ENCODE results near the gene PAX5. TPM values are rescaled to one million over a fixed set of nuclear protein-coding genes. Genes with fewer than 3 reads are reported as not detected.

Gene PAX5
- total RNA-seq, 4 donors from 2014 or later = 0.95 to 61.9 (median 3.6) TPM; not detected in 1

DNA sequence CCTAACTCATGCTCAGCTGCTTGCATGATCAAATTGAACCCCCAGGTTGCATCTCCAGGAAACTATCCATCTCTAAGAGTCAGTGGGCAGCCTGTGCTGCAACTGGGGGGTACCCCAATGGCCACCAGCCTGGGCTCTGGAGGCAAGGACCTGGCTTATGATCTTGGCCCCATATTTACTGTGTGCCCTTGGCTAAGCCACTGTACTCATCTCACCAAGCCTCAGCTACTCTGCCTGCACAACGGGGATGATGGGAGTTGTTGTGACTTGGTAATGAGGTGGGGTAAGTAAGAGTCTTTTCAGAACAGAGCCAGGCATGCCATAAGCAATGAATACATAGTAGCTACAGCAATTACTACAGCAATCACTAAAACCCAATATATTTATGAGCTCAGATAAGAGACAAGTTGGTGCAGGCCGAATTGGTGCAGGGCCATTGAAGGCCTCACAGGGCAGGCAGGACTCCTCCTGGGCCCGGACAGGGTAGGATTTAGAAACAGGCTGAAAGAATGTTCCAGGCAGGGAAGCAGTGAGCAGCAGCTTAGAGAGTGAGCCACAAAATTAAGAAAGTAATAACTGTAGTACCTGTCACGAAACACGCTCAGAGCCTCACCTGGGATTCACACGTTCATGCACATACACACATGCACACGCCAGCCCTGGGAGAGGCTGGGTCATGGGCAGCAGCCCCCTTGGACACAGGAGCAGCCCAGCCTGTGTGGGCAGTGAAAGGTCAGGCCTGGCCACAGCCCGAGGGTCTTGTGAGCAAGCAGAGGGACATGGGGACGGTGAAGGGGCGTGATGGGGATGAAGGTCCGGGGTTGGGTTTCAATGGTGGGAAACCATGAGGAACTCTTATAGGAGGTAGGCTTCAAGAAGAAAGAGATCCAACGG, 74.1 kb downstream of the PAX5 start:
- Histone ChIP-seq H3K27ac (no peak overlapping the region), H3K9me3 (no peaks in the 10 kb centered on the region), H3K4me3 (no peak overlapping the region), H3K27me3 (no peaks in the 10 kb centered on the region), H3K4me1 (peaks cover 0 to 9% (median 0%) of the 10 kb centered on the region in 4 donors), H3K36me3 (no peaks in the 10 kb centered on the region)
- DNase-seq = no peak
- TF ChIP-seq, protein P1, sequence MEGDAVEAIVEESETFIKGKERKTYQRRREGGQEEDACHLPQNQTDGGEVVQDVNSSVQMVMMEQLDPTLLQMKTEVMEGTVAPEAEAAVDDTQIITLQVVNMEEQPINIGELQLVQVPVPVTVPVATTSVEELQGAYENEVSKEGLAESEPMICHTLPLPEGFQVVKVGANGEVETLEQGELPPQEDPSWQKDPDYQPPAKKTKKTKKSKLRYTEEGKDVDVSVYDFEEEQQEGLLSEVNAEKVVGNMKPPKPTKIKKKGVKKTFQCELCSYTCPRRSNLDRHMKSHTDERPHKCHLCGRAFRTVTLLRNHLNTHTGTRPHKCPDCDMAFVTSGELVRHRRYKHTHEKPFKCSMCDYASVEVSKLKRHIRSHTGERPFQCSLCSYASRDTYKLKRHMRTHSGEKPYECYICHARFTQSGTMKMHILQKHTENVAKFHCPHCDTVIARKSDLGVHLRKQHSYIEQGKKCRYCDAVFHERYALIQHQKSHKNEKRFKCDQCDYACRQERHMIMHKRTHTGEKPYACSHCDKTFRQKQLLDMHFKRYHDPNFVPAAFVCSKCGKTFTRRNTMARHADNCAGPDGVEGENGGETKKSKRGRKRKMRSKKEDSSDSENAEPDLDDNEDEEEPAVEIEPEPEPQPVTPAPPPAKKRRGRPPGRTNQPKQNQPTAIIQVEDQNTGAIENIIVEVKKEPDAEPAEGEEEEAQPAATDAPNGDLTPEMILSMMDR (IDR thresholded peaks at IDR 0.05) = no peak
- no peak for TF ChIP-seq POLR2A (IDR thresholded peaks at IDR 0.05)

DNA sequence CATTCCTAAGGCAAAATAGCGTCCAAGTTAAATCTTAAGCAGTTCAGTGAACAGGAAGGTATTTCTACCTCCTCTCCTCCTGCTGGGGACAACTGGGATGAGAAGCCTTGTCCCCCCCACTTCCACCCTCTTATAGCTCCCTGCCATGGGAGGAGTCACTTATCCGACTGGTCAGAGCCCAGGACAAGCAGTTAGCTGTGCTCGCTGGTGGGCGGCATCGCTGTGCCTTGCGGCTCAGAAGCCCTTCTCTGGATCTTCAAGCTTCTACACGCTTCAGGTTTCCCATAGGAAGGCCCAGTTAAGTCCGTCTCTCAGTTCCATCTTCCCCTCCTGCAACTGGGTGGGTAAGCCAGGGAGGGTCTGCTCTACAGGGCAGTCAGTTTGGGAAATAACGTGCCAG, 77.2 kb downstream of the PAX5 start:
- Histone ChIP-seq H3K36me3 (no peaks in the 10 kb centered on the region), H3K4me1 (peaks cover 0 to 8% (median 0%) of the 10 kb centered on the region in 4 donors), H3K9me3 (no peaks in the 10 kb centered on the region), H3K27ac (no peak overlapping the region), H3K4me3 (no peak overlapping the region), H3K27me3 (no peaks in the 10 kb centered on the region)
- DNase-seq = no peak
- TF ChIP-seq POLR2A (IDR thresholded peaks at IDR 0.05) = no peak
- TF ChIP-seq, protein P1 (IDR thresholded peaks at IDR 0.05) = no peak

DNA sequence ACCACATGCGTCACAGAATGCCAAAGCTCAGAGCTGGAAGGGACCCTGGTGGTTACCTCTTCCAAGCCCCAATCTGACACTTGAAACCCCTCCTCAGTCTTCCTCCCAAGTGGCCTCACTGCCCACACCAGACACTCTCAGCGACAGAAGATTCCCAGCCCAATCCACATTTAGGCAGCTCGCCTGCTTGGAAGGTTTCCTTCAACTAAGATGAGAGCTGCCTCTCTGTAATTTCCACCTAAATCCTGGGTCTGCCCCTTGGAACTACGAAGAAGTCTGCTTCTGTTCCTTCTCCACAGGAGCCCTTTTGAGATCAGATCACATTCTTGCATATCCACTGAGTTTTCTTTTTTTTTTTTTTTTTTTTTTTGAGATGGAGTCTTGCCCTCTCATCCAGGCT, 83.7 kb downstream of the PAX5 start:
- H3K27ac ChIP-seq = no peak overlapping the region
- TF ChIP-seq, protein P1 (IDR thresholded peaks at IDR 0.05) = no peak
- TF ChIP-seq POLR2A (IDR thresholded peaks at IDR 0.05) = no peak
- no peaks in the 10 kb centered on the region for H3K4me1 ChIP-seq
- no peaks in the 10 kb centered on the region for H3K27me3 ChIP-seq
- H3K9me3 ChIP-seq = no peaks in the 10 kb centered on the region
- DNase-seq = peak in 1 of 3 donors; percentile 37
- H3K36me3 ChIP-seq = no peaks in the 10 kb centered on the region
- no peak overlapping the region for H3K4me3 ChIP-seq

DNA sequence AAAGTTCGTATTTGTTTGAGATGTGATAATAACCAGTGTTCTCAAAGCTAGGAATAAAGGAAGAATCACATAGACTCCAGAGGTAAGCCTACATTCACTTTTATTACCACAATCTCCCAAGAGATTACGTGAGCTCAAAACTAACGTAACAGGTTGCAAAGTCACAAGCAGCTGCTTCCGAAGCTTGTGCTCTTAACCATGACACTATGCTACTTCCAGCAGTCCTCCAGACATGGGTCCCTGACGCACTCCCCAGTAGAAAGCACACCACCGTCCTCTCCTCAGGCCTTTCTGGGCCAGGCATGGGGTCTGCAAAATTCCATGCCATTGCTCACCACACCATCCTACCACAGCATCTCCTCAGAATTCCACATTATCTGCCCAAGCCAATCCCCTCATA, 84.6 kb downstream of the PAX5 start:
- Histone ChIP-seq H3K36me3 (no peaks in the 10 kb centered on the region), H3K27ac (peak overlapping the region in 1 of 4 donors; percentile 34), H3K9me3 (no peaks in the 10 kb centered on the region), H3K4me3 (no peak overlapping the region), H3K27me3 (no peaks in the 10 kb centered on the region), H3K4me1 (no peaks in the 10 kb centered on the region)
- TF ChIP-seq, protein P1 (IDR thresholded peaks at IDR 0.05) = no peak
- TF ChIP-seq POLR2A (IDR thresholded peaks at IDR 0.05) = no peak
- peak in 2 of 3 donors; percentile 35 to 51 for DNase-seq

DNA sequence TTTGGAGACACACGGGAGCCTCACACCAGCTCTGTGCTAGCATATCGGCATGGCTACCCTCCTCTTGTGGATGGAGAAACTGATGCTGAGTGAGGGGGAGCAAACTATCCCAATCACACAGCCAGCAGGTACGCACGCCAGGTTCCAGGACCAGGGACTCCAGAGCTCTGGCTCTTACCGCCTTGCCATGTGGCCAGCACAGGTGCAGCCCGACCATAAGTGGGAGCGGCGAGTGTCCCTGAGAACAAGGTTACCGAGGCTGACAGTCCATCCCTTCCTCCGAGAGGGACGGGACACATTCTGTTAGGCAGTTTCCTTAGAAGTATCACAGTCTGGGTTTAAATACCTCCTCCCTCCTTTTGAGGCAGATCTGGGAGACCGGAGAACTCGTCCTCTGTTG, 86.0 kb downstream of the PAX5 start:
- TF ChIP-seq, protein P1 (IDR thresholded peaks at IDR 0.05) = no peak
- TF ChIP-seq POLR2A (IDR thresholded peaks at IDR 0.05) = no peak

More for the DNA sequence above, 86.0 kb downstream of the PAX5 start:
- Histone ChIP-seq H3K4me1 (no peaks in the 10 kb centered on the region), H3K36me3 (no peaks in the 10 kb centered on the region), H3K4me3 (no peak overlapping the region), H3K27me3 (no peaks in the 10 kb centered on the region), H3K27ac (no peak overlapping the region), H3K9me3 (no peaks in the 10 kb centered on the region)
- peak in 1 of 3 donors; percentile 36 for DNase-seq
